Measurements from ENCODE around the gene POGZ.

Gene POGZ

GRCh38 chr1:151491641-151492040, 32.3 kb upstream of the POGZ start:
- H3K9me3 ChIP-seq (ENCODE audit: control insufficient read depth, low read length), result no peaks in the 10 kb centered on the region
- no peak overlapping the region for H3K4me2 ChIP-seq (ENCODE audit: low read length)
- TF ChIP-seq CTCF (IDR thresholded peaks at IDR 0.05), result no peak
- H3K9ac ChIP-seq, result no peak overlapping the region
- no peak overlapping the region for H3K27ac ChIP-seq
- no peak overlapping the region for H2AFZ ChIP-seq
- no peaks in the 10 kb centered on the region for H3K4me1 ChIP-seq
- H3K27me3 ChIP-seq (ENCODE audit: control insufficient read depth, insufficient read depth, low read length), result no peaks in the 10 kb centered on the region
- no peak overlapping the region for H3K4me3 ChIP-seq (ENCODE audit: low read depth, low read length)
- no peaks in the 10 kb centered on the region for H3K36me3 ChIP-seq (ENCODE audit: control insufficient read depth, insufficient read depth, low read length)
- no peaks in the 10 kb centered on the region for H3K79me2 ChIP-seq

GRCh38 chr1:151486557-151486956, 27.3 kb upstream of the POGZ start:
- no peaks in the 10 kb centered on the region for H3K4me1 ChIP-seq
- H3K9me3 ChIP-seq (ENCODE audit: control insufficient read depth, low read length), result no peaks in the 10 kb centered on the region
- H3K27me3 ChIP-seq (ENCODE audit: control insufficient read depth, insufficient read depth, low read length), result no peaks in the 10 kb centered on the region
- H3K36me3 ChIP-seq (ENCODE audit: control insufficient read depth, insufficient read depth, low read length), result no peaks in the 10 kb centered on the region
- no peak overlapping the region for H3K9ac ChIP-seq
- no peak overlapping the region for H3K27ac ChIP-seq
- H3K79me2 ChIP-seq, result no peaks in the 10 kb centered on the region
- no peak overlapping the region for H3K4me2 ChIP-seq (ENCODE audit: low read length)
- no peak for TF ChIP-seq CTCF (IDR thresholded peaks at IDR 0.05)
- no peak overlapping the region for H2AFZ ChIP-seq
- H3K4me3 ChIP-seq (ENCODE audit: low read depth, low read length), result no peak overlapping the region

GRCh38 chr1:151485685-151486255, 26.5 kb upstream of the POGZ start:
- Histone ChIP-seq H3K79me2 (no peaks in the 10 kb centered on the region), H3K4me2 (ENCODE audit: low read length) (no peak overlapping the region), H3K4me1 (no peaks in the 10 kb centered on the region), H3K9me3 (ENCODE audit: control insufficient read depth, low read length) (no peaks in the 10 kb centered on the region), H2AFZ (no peak overlapping the region), H3K9ac (no peak overlapping the region), H3K36me3 (ENCODE audit: control insufficient read depth, insufficient read depth, low read length) (no peaks in the 10 kb centered on the region), H3K4me3 (ENCODE audit: low read depth, low read length) (no peak overlapping the region), H3K27me3 (ENCODE audit: control insufficient read depth, insufficient read depth, low read length) (no peaks in the 10 kb centered on the region), H3K27ac (no peak overlapping the region)
- TF ChIP-seq CTCF (IDR thresholded peaks at IDR 0.05), result no peak

- Histone ChIP-seq H3K4me1 (no peaks in the 10 kb centered on the region), H3K79me2 (no peaks in the 10 kb centered on the region), H3K27me3 (ENCODE audit: control insufficient read depth, insufficient read depth, low read length) (no peaks in the 10 kb centered on the region), H3K4me3 (ENCODE audit: low read depth, low read length) (no peak overlapping the region), H3K36me3 (ENCODE audit: control insufficient read depth, insufficient read depth, low read length) (no peaks in the 10 kb centered on the region), H2AFZ (no peak overlapping the region), H3K4me2 (ENCODE audit: low read length) (no peak overlapping the region), H3K27ac (no peak overlapping the region), H3K9ac (no peak overlapping the region), H3K9me3 (ENCODE audit: control insufficient read depth, low read length) (no peaks in the 10 kb centered on the region)
- no peak for TF ChIP-seq CTCF (IDR thresholded peaks at IDR 0.05)
Observed at GRCh38 chr1:151482017-151482416, 22.7 kb upstream of the POGZ start.

DNA sequence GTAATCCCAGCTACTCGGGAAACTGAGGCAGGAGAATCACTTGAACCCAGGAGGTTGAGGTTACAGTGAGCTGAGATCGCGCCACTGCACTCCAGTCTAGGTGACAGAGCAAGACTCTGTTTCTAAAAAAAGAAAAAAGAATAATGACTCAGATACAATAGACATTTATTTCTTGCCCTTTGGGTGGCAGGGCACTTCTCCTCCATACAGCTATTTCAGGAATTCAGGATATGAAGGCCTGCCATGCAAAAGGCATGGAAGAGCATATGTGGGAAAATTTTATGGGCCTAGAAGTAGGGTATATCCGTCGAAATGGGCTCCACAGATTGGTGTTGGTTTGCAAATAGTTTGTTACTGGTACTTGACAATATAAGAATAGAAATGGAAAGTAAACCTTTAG, 20.2 kb upstream of the POGZ start:
- no peak for TF ChIP-seq CTCF (IDR thresholded peaks at IDR 0.05)
- no peak overlapping the region for H2AFZ ChIP-seq
- H3K36me3 ChIP-seq (ENCODE audit: control insufficient read depth, insufficient read depth, low read length), result no peaks in the 10 kb centered on the region
- no peaks in the 10 kb centered on the region for H3K9me3 ChIP-seq (ENCODE audit: control insufficient read depth, low read length)
- no peak overlapping the region for H3K4me3 ChIP-seq (ENCODE audit: low read depth, low read length)
- no peaks in the 10 kb centered on the region for H3K79me2 ChIP-seq
- no peak overlapping the region for H3K9ac ChIP-seq
- no peak overlapping the region for H3K4me2 ChIP-seq (ENCODE audit: low read length)
- no peaks in the 10 kb centered on the region for H3K4me1 ChIP-seq
- no peak overlapping the region for H3K27ac ChIP-seq
- no peaks in the 10 kb centered on the region for H3K27me3 ChIP-seq (ENCODE audit: control insufficient read depth, insufficient read depth, low read length)

Measured in parathyroid adenoma (tissue), 2 donors.